Panc1 (cell line): ENCODE measurements around the gene MRPS18A. TPM values are rescaled to one million over a fixed set of nuclear protein-coding genes. Genes with fewer than 3 reads are reported as not detected.

Source experiments
- ATAC-seq: fragments of 200-7000 bp; cut with Tn5 transposase; 2 replicates; pipeline ENCODE4 v1.9.1; 2020; ENCODE audit warnings: mild to moderate bottlenecking, moderate library complexity
- BruUV-seq: library from RNA; stranded (reverse); fragments of 400-500 nt; replicated peaks from 2 replicates; lab custom pipeline; 2021; lab: Mats Ljungman, UMichigan
- CTCF ChIA-PET: fragments of 300-600 bp; sonication (Branson Sonifier 250); formaldehyde crosslinking; loops from one replicate; lab custom pipeline; 2022; ENCODE audit warnings: antibody characterized with exemption; lab: Charles Lee
- POLR2A ChIA-PET: fragments of 300-600 bp; sonication (Branson Sonifier 250); formaldehyde crosslinking; loops from one replicate; lab custom pipeline; 2022; ENCODE audit warnings: antibody characterized with exemption; lab: Charles Lee
- DNase-seq: peaks from one replicate; pipeline ENCODE4 v3.0.0-alpha.2; 2010; ENCODE audit warnings: low read depth, low spot score
- H3K27ac ChIP-seq: 2 replicates; pipeline ENCODE4 v1.5.1; 2011; ENCODE audit warnings: mild to moderate bottlenecking, low read length, inconsistent platforms
- H3K27me3 ChIP-seq: fragments of 200-500 bp; sonication (Bioruptor generic); 2 replicates; pipeline ENCODE4 v1.6.0; 2014; ENCODE audit warnings: low read length, inconsistent platforms; ENCODE audit not compliant: control insufficient read depth, insufficient read depth
- H3K36me3 ChIP-seq: fragments of 200-500 bp; sonication (Bioruptor generic); 2 replicates; pipeline ENCODE4 v1.5.1; 2014; ENCODE audit warnings: inconsistent platforms, mild to moderate bottlenecking, low read length, moderate library complexity; ENCODE audit not compliant: control insufficient read depth, insufficient read depth
- H3K4me1 ChIP-seq: 2 replicates; pipeline ENCODE4 v1.5.1; 2011; ENCODE audit warnings: inconsistent platforms, mild to moderate bottlenecking, low read length, moderate library complexity; ENCODE audit not compliant: control insufficient read depth, insufficient read depth
- H3K4me3 ChIP-seq, 2 experiments: 2 replicates each; pipeline ENCODE4 v1.5.1; 2011 to 2012; ENCODE audit warnings: low read depth in 2 of 2, low read length in 2 of 2, mild to moderate bottlenecking in 2 of 2, inconsistent platforms in 1 of 2, moderate library complexity in 1 of 2
- H3K9me3 ChIP-seq: fragments of 200-500 bp; sonication (Bioruptor generic); 2 replicates; pipeline ENCODE4 v1.5.1; 2014; ENCODE audit warnings: low read depth, mild to moderate bottlenecking, inconsistent platforms, low read length, moderate library complexity; ENCODE audit not compliant: control insufficient read depth, insufficient read depth
- POLR2AphosphoS5 ChIP-seq: IDR thresholded peaks from 2 replicates; pipeline ENCODE4 v1.6.1; 2012; ENCODE audit warnings: mild to moderate bottlenecking, low read depth, low read length, moderate library complexity
- SIN3A ChIP-seq: IDR thresholded peaks from 2 replicates; pipeline ENCODE4 v1.6.1; 2012; ENCODE audit warnings: low read depth, mild to moderate bottlenecking, low read length, moderate library complexity, borderline replicate concordance; ENCODE audit not compliant: insufficient read depth
- TCF7L2 ChIP-seq: IDR thresholded peaks from 2 replicates; pipeline ENCODE4 v1.6.1; 2011; ENCODE audit warnings: mild to moderate bottlenecking, low read depth, low read length, inconsistent platforms
- in situ Hi-C: cut with HindIII; loops from 2 replicates; pipeline ENCODE4 v1.10.0; 2016; ENCODE audit warnings: low sequenced_read_pairs, low pct_unique_long_range_greater_than_20kb
- intact Hi-C: fragments of 100-400 bp; cut with micrococcal nuclease; formaldehyde crosslinking; loops from one replicate; pipeline ENCODE4 v1.10.0; 2022; ENCODE audit not compliant: unreplicated experiment
- total RNA-seq: library from RNA; stranded (reverse); gene quantifications from one replicate; pipeline ENCODE4 v1.2.1, GENCODE V29; 2021; ENCODE audit not compliant: unreplicated experiment
- TF ChIP-seq, protein P1 (sequence below), 2 experiments: IDR thresholded peaks; 2 replicates each; pipeline ENCODE4 v1.6.1; 2011 to 2012; ENCODE audit warnings: low read depth in 2 of 2, control low read depth in 1 of 2, low read length in 1 of 2, mild to moderate bottlenecking in 1 of 2, moderate library complexity in 1 of 2; ENCODE audit not compliant: insufficient read depth in 1 of 2
- TF ChIP-seq, protein P2 (sequence below): fragments of 450-650 bp; IDR thresholded peaks from 2 replicates; pipeline ENCODE4 v1.5.1; 2017; ENCODE audit warnings: mild to moderate bottlenecking

Gene MRPS18A
- total RNA-seq, 1 experiment from 2014 or later = 45.8 TPM

DNA sequence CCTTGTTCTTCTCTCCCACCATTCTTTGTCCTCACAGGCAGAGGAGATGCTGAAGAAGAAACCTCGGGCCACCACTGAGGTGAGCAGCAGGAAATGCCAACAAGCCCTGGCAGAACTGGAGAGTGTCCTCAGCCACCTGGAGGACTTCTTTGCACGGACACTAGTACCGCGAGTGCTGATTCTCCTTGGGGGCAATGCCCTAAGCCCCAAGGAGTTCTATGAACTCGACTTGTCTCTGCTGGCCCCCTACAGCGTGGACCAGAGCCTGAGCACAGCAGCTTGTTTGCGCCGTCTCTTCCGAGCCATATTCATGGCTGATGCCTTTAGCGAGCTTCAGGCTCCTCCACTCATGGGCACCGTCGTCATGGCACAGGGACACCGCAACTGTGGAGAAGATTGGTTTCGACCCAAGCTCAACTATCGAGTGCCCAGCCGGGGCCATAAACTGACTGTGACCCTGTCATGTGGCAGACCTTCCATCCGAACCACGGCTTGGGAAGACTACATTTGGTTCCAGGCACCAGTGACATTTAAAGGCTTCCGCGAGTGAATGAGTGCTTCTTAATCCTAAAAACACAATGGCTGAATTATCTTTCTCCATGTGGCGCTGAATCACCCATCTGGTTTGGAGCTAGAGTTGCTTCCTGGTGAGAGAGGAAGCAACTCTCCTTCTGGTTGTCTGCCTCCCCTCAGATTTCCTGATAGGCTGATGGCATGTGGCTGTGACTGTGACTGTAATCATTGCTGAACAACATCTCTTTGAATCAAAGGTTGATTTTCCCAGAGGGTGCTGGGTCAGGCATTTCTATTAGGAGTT lies 47.4 kb downstream of the MRPS18A start:
- in situ Hi-C loops (no loop called here), intact Hi-C loops (no loop called here)
- ChIA-PET POLR2A (no interaction called here), CTCF (no interaction called here)
- H3K9me3 ChIP-seq = no peaks in the 10 kb centered on the region
- peaks cover 6% of the 10 kb centered on the region for H3K36me3 ChIP-seq
- H3K27ac ChIP-seq = no peak overlapping the region
- no peaks in the 10 kb centered on the region for H3K27me3 ChIP-seq
- H3K4me1 ChIP-seq = peaks cover 10% of the 10 kb centered on the region
- DNase-seq = no peak
- no TSS peak for BruUV-seq
- ATAC-seq = no peak
- TF ChIP-seq, protein P1, sequence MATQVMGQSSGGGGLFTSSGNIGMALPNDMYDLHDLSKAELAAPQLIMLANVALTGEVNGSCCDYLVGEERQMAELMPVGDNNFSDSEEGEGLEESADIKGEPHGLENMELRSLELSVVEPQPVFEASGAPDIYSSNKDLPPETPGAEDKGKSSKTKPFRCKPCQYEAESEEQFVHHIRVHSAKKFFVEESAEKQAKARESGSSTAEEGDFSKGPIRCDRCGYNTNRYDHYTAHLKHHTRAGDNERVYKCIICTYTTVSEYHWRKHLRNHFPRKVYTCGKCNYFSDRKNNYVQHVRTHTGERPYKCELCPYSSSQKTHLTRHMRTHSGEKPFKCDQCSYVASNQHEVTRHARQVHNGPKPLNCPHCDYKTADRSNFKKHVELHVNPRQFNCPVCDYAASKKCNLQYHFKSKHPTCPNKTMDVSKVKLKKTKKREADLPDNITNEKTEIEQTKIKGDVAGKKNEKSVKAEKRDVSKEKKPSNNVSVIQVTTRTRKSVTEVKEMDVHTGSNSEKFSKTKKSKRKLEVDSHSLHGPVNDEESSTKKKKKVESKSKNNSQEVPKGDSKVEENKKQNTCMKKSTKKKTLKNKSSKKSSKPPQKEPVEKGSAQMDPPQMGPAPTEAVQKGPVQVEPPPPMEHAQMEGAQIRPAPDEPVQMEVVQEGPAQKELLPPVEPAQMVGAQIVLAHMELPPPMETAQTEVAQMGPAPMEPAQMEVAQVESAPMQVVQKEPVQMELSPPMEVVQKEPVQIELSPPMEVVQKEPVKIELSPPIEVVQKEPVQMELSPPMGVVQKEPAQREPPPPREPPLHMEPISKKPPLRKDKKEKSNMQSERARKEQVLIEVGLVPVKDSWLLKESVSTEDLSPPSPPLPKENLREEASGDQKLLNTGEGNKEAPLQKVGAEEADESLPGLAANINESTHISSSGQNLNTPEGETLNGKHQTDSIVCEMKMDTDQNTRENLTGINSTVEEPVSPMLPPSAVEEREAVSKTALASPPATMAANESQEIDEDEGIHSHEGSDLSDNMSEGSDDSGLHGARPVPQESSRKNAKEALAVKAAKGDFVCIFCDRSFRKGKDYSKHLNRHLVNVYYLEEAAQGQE (IDR thresholded peaks at IDR 0.05; ENCODE audit: insufficient read depth in 1 of 2, low read depth in 2 of 2, low read length in 1 of 2) = no peak
- no peak for TF ChIP-seq POLR2AphosphoS5
- TF ChIP-seq, protein P2, sequence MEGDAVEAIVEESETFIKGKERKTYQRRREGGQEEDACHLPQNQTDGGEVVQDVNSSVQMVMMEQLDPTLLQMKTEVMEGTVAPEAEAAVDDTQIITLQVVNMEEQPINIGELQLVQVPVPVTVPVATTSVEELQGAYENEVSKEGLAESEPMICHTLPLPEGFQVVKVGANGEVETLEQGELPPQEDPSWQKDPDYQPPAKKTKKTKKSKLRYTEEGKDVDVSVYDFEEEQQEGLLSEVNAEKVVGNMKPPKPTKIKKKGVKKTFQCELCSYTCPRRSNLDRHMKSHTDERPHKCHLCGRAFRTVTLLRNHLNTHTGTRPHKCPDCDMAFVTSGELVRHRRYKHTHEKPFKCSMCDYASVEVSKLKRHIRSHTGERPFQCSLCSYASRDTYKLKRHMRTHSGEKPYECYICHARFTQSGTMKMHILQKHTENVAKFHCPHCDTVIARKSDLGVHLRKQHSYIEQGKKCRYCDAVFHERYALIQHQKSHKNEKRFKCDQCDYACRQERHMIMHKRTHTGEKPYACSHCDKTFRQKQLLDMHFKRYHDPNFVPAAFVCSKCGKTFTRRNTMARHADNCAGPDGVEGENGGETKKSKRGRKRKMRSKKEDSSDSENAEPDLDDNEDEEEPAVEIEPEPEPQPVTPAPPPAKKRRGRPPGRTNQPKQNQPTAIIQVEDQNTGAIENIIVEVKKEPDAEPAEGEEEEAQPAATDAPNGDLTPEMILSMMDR = no peak
- TF ChIP-seq TCF7L2 = no peak
- no peak for TF ChIP-seq SIN3A
- H3K4me3 ChIP-seq = no peak overlapping the region

DNA sequence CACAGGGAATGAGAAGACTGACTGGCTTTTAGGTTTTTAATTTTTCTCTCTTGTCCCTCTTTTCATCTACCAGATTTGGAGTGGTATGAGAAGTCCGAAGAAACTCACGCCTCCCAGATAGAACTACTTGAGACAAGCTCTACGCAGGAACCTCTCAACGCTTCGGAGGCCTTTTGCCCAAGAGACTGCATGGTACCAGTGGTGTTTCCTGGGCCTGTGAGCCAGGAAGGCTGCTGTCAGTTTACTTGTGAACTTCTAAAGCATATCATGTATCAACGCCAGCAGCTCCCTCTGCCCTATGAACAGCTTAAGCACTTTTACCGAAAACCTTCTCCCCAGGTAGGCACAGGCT lies 51.3 kb downstream of the MRPS18A start:
- intact Hi-C loops = no loop called here
- Histone ChIP-seq H3K4me3 (peak overlapping the region; percentile 84 to 86), H3K27me3 (no peaks in the 10 kb centered on the region), H3K9me3 (no peaks in the 10 kb centered on the region), H3K4me1 (peaks cover 10% of the 10 kb centered on the region), H3K27ac (peak overlapping the region; percentile 95), H3K36me3 (peaks cover 6% of the 10 kb centered on the region)
- TF ChIP-seq, protein P1 (IDR thresholded peaks at IDR 0.05; ENCODE audit: insufficient read depth in 1 of 2, low read depth in 2 of 2, low read length in 1 of 2) = no peak
- TF ChIP-seq SIN3A = no peak
- no peak for TF ChIP-seq TCF7L2
- no peak for TF ChIP-seq POLR2AphosphoS5
- TF ChIP-seq, protein P2 = no peak
- peak; percentile 16; the same call in 1 of the 2 replicates for ATAC-seq
- DNase-seq = no peak
- no TSS peak for BruUV-seq
- POLR2A ChIA-PET = no interaction called here
- CTCF ChIA-PET = no interaction called here
- in situ Hi-C loops = no loop called here
